Left kidney (tissue), 8 donors: ENCODE data around the gene TM7SF2. TPM values are rescaled to one million over a fixed set of nuclear protein-coding genes. Genes with fewer than 3 reads are reported as not detected.

Experiments used
- DNase-seq: peaks from one replicate; pipeline ENCODE4 v3.0.0-alpha.2; 2013
- long read RNA-seq, 8 donors: transcript quantifications; one replicate each; lab custom pipeline, GENCODE V29; 2026
- polyA plus RNA-seq: library from polyadenylated mRNA; unstranded; fragments of 120-200 nt; gene quantifications from one replicate; pipeline ENCODE4 v1.2.1, GENCODE V29; 2013; ENCODE audit not compliant: insufficient read length

The TM7SF2 gene
- polyA plus RNA-seq: 63.8 TPM
- long read RNA-seq, donor 1, transcript TM7SF2-201 (10 exons, 1,722 nt): major isoform, 43 of 58 reads
- long read RNA-seq, donor 1, partial matches to known transcripts: 14 of 58 reads
- long read RNA-seq, donor 1, other reads (novel, unspliced or antisense): 0 of 58 reads
- long read RNA-seq, donor 2, transcript TM7SF2-201 (10 exons, 1,722 nt): major isoform, 33 of 61 reads
- long read RNA-seq, donor 2, partial matches to known transcripts: 19 of 61 reads
- long read RNA-seq, donor 2, other reads (novel, unspliced or antisense): 8 of 61 reads
- long read RNA-seq, donor 3, transcript TM7SF2-201 (10 exons, 1,722 nt): major isoform, 17 of 18 reads
- long read RNA-seq, donor 3, partial matches to known transcripts: 0 of 18 reads
- long read RNA-seq, donor 3, other reads (novel, unspliced or antisense): 0 of 18 reads
- long read RNA-seq, donor 4, partial matches to known transcripts: 0 of 1 reads
- long read RNA-seq, donor 4, other reads (novel, unspliced or antisense): 0 of 1 reads
- long read RNA-seq, donor 5, transcript TM7SF2-202 (9 exons, 1,490 nt): minor isoform, 5 of 5,050 reads
- long read RNA-seq, donor 5, transcript TM7SF2-201 (10 exons, 1,722 nt): major isoform, 51 of 5,050 reads
- long read RNA-seq, donor 5, partial matches to known transcripts: 1,453 of 5,050 reads
- long read RNA-seq, donor 5, other reads (novel, unspliced or antisense): 3,536 of 5,050 reads
- long read RNA-seq, donor 6, transcript TM7SF2-201 (10 exons, 1,722 nt): major isoform, 32 of 50 reads
- long read RNA-seq, donor 6, partial matches to known transcripts: 8 of 50 reads
- long read RNA-seq, donor 6, other reads (novel, unspliced or antisense): 6 of 50 reads
- long read RNA-seq, donor 7, transcript TM7SF2-201 (10 exons, 1,722 nt): major isoform, 39 of 63 reads
- long read RNA-seq, donor 7, partial matches to known transcripts: 12 of 63 reads
- long read RNA-seq, donor 7, other reads (novel, unspliced or antisense): 10 of 63 reads
- long read RNA-seq, donor 8, transcript TM7SF2-201 (10 exons, 1,722 nt): major isoform, 12 of 19 reads
- long read RNA-seq, donor 8, partial matches to known transcripts: 5 of 19 reads
- long read RNA-seq, donor 8, other reads (novel, unspliced or antisense): 0 of 19 reads

DNA sequence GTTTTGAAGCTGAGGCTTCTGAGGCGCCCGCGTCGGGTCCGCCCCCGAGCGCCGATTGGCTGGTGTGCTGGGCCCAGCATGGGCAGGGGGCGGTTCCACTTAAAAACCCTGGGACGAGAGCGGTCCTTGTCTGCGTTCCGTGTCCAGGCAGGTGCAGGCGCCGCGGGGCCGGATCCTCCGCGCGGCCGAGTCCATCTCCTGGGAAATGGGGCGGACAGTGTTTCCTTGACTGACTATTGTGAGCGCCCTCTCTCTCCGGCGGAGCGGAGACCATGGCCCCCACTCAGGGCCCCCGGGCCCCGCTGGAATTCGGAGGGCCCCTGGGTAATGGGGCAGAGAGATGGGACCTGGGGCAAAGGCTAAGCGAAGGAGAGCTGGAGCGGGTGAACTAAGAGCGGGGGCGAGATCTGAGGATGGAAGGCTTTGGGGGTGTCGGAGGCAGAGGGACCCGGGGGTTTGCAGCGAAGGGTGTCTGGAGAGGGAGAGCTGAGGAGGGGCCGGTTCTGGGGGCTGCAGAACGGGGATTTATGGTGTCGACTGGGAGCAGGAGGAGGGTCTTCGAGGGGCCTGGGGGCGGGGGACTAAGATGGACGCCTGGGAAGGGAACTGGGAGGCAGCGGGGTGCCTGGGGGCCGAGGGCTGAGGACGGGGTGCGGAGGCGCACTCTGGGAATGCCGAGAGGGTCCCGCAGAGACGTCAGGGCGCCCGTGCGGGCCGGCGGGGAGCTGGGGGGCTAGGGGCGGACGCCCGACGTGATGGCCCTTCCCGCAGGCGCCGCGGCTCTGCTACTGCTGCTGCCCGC lies at the start of gene TM7SF2:
Gene TM7SF2 (plus strand): TSS at position 129 of the 802 bp plus-strand sequence. CDS start 144 bp downstream, at position 273.
- peak; percentile 95 for DNase-seq

DNA sequence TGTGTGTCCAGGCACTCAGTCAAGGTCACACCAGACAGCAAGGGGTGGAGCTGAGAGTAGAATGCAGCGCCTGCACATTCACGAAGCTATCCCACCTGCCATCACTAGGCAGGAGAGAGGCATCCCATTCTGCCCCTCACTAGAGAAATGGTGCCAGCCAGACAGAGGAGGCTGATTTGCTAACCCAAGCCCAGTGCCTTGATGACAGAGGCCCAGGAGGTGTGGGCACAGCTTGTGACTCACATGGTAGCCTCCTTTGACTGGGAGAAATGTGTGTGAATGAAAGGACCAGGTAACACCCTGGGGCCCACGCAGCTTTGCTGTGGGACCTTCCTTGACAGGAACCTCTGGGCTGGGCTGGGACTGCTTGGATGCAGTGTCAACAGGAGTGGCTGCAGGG lies 48.1 kb upstream of the TM7SF2 start:
- DNase-seq: no peak

DNA sequence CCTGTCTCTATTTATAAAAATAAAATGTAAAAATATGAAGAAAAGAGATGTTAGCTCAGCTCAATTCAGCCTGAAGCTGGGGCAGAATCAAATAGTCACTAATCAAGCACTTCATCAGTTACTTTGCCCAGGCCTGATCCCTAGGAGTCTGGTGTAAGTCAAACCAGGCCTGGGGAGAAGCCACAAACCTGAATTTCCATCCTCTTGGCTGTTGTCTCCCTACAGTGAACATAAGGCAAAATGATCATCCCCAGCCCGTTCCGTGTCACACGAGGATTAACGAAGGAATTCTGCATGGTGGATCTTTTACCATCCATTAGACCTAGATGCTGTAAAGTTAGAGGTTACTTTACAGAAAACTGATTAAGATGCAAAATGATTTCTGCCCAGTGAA lies 46.8 kb upstream of the TM7SF2 start:
- no peak for DNase-seq

DNA sequence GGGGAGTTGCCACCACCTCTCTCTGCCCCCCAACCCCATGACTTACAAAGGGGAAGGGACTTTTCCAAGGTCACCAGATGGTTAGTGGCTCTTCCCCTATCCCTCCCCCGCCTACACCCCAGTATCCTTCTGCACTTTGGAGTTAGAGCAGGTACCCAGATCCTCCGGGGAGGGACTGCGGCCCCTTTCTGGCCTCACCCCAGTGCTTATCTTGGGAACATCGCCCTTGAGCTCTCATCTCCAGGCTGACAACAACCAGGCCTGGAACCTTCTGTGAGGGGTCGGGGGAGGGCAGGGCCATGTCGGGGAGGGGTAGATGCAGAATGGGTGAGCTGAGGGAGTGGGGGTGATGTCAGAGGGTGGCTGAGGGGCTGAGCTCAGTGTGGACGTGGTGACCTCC lies 45.8 kb upstream of the TM7SF2 start:
- DNase-seq: no peak

DNA sequence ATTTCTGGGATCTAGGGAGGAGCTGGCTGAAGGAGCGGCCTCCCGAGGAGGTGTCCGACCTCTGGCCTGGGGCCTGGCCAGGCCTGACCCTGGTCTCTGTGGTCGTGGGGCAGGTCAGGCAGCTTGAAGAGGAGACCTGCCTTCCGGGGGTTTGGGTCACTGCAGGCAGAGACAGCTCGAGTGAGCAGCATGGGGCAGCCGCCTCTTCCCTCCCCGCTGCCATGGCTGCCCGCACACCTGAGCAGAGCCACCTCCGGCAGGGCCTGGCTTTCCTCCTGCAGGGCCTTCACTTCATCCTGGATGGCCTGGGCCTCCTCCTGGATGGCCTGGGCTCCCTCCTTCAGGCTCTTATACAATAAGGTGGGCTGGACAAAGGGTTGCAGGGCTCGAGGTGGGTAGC lies 45.4 kb upstream of the TM7SF2 start:
- DNase-seq: no peak

DNA sequence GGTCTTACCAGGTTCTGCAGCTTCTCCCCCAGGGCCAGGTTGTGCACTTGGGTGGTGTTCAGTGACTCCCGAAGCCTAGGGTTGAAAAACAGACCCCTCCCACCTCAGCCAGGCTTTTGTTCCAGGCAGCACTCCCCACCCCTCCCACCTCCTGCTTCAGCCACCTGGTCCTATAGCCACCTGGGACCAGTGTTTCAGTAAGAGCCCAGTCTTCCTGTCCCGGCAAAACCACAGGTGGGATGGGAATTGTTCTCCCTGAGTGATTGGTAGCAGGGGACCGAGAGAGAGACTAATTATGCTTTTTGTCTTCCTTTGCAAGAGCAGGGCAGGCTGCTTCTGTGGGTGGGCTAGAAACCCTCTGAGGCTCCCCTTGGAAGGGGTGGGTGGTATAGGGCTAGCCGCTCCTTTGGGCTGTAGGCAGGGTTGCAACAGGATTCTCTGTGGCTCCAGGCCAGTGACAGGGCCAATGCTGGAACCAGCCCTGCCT lies 44.8 kb upstream of the TM7SF2 start:
- no peak for DNase-seq

DNA sequence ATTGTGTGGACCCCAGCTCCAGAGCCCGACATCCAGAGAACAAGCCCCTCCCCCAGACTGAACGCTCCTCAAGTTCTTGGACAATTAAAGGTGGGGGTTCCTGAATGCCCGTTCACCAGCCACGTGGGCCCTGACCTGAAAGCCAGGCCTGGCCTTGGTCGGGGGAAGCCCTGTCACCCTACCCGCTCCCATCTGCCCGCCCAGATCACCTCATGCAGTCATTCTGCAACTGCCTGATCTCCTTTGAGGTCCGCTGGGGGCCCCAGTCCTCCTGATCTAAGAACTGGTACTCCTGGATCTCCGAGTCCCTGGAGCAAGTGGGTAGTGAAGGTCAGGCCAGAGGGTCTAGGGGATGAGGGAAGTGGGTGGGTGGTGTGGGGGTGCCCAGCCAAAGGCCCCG lies 44.2 kb upstream of the TM7SF2 start:
- DNase-seq: no peak

DNA sequence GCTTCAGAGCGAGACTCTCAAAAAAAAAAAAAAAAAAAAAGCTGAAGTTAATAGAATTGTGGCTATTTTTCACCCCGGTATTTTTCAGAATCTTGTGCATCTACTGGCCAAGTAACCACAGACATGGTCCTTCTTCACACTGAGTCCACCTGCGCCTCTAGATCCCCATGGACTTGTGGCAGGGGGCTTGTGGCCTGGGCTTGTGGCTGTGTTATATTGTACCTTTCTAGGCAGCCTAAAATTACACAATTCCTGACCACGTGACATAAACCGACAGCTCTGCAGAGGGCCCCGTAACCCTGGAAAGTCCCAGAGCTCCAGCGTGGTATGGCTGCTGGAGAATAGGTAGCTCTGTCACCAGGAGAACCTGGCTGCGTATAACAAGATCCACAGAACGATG lies 42.5 kb upstream of the TM7SF2 start:
- DNase-seq: no peak

DNA sequence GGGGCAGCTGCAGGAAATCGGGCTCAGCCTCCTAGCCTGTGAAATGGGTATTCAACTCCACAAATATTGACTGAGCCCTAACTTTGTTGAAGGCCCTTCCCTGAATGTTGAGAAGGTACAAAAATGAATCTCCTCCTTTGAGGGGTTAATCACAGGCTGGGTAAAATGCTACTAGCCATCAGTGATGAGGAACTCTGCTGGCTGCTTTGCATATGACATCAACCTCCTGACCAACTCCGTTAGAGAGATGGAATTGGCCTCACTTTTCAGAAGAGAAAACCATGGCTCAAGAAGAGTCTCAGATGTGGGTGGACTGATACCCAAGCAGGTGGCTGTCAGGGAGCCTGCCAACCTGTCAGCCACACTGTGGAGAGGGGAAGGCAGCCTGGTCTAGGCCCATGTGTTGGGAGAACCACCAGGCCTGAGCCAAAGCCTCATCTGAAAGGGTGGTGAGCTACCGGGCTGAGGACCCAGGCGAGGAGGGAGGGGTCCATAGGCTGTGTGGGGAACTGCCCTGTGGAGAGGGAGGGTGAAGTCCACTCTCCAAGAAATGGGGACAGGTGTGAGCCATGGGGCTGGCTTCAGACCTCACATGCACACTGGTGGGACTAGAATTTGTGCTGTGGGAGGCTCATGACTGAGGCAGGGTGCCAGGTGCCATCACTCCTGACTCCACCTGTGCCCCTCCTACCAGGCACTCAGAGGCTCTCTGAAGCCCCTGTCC lies 39.6 kb upstream of the TM7SF2 start:
- DNase-seq: no peak

DNA sequence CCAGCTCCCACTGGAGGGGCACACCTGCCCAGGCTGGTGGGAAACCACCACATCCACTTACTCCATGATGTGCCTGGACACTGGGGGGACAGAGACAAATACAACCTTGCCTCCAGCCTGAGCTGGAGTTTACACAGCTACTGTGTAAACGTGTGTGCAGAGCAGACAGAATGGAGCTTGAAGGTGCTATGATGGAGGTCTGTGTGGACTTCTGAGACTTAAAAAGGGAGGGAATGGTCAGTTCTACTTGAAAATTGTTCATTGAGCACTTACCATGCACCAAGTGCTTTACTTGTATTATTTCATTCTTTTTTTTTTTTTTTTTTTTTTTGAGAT lies 39.1 kb upstream of the TM7SF2 start:
- DNase-seq: no peak

DNA sequence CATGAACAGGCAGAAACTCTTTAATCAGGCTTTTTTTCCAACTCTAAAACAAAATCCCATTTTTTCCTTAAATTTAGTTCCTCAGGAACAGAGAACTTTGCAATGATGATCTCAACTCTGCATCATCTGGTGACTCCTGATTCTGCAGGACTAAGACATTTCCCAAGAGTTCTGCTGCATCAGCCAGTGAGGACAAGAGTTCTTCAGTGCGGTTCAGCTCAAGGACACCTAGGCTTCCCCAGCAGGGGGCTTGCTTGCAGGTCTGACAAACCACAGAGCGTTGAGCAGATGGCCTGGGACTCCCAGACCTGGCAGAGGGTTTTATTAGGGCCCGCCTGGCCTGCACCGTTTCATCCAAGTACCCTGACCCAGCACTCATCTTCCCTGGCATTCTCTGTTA lies 34.2 kb upstream of the TM7SF2 start:
- DNase-seq: no peak

DNA sequence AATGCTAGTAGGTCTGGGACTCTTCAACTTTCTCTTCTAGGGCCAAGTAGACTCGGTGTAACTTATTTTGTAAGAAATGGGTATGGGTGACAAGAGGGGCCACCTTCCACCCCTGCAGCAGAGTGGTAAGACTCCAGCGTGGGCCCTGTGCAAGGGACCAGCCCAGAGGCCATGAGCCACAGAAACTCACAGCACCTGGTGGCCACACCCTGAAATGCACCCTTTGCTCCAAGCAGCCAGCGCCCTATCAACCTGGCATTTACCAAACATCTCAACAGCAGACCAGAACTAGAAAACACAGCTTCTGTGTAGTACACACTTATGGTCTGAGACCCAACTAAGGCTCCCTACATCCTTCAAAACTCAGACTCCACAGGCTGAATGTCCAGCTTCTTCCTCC lies 33.5 kb upstream of the TM7SF2 start:
- no peak for DNase-seq

DNA sequence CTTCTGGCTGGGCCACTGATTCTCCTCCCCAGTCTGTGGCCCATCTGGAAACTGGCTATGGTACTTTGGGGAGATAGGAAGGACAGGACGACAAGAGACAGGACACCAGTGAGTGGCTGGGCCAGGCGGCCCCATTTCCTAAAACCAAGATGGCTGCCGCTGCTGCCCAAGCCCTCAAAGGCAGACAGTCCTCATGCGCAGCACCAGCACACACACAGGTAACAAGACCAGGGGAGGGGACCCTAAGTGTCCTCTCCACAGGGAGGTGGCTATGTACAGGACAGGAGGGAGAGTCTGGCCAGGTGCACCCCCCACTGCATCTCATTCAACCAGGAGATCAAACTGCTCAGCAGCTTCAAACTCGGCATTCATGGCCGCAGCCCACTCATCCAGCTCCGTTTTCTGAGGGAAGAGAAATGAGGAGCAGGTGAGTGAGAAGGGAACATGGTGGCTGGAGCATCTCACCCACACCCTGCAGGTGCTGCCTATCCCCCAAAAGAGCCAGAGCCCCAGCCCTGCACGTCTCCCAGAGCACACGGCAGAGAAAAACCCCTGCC lies 32.8 kb upstream of the TM7SF2 start:
- no peak for DNase-seq

DNA sequence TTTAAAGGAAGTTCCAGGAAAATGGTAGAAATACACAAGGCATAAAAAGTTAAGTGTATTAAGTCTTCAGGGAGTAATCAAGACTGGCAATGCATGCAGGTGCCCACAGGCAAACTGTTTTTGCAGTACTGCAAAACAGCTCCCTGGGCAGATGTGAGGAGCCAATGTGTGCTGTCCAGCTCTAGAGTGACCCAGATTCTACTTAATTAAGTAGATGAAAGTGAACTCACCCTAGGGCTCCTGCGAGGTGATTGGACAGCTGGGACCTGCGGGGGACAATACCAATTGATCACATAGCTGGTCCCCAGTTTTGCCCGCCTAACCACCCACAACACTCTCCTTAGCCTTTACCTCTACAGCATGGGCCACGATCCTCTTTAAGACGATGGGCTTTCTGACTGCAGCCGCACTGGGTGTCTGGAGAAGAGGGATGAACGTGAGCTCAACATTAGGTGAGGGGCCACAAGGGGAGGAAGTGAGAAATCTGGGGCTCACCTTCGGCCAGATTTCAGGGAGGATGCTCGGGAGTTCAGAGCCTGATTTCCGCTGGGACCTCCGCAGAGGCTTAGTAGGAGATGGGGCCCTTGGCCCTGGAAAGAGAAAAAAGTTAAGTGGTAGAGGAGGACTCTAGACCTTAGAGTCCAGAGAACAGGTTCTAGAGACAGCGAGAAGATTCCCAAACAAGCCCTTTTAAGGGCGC lies 28.4 kb upstream of the TM7SF2 start:
- no peak for DNase-seq

DNA sequence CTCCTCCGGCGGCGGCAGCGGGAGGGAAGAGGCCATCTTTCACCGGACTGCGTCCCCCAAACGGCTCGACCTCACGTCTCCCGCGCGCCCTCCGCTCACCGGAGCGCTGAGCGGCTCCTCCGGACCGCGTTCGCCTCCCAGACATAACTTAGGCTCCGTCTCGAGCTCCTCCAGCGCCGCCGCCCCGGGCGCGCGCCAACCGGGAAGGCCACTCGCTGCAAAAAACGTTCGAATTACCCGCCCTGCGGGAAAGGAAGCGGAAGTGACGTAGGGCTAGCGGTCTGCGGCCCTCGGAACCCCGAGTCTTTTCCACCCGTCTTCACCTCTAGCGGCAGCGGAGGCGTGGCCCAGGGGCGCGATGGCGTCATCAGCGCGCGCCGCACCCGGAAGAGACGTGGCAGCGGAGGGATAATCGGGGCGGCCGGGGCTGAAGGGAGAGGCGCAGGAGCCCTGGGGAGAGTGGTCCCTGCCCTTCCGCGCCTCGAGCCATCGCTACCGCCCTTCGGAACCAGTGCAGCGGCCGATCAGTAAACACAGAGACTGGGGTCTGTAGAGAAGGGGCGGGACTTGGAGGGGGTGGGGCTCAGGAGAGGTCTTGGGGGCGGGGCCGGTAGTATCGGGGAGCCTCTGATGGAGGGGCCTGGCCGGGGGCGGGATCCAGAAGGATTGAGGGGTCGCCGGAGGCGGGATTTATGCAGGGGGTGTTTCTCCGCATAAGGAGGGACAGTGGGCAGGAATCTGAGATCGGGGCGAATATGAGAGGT lies 27.7 kb upstream of the TM7SF2 start, which contains the start of the genes CDCA5 and ZFPL1:
Gene CDCA5 (minus strand): TSS at position 207 of the 764 bp plus-strand sequence. CDS start 62 bp downstream, at position 145.
Gene ZFPL1 (plus strand): TSS at position 389 of the 764 bp plus-strand sequence. CDS start 477 bp downstream, outside the sequence.
- DNase-seq: peak; percentile 96

DNA sequence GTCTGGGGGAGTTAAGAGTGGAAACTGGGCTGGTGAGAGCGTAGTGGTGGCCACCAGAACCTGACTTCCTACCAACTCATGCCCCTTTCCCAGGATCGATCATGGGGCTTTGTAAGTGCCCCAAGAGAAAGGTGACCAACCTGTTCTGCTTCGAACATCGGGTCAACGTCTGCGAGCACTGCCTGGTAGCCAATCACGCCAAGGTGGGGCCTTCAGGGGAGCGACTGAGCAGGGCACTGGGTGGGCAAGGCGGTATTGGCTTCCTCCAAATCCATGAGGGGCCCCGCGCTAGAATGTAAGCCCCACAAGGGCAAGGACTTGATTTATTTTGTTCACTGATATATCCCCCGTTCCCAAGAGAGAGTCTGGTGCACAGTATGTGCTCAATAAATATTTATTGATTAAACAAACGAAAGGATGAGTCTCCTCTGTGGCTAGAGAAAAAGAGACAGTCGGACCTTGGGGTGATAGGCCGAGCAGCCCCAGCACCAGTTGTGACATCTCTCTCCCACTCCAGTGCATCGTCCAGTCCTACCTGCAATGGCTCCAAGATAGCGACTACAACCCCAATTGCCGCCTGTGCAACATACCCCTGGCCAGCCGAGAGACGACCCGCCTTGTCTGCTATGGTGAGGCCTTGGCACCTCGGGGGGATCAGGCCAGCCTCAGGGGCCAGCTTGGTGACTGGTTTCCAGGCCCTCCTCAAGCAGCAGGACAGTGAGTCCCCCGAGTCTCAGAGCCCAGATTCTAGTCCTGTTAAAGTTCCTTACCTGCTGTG lies 26.9 kb upstream of the TM7SF2 start:
- no peak for DNase-seq

DNA sequence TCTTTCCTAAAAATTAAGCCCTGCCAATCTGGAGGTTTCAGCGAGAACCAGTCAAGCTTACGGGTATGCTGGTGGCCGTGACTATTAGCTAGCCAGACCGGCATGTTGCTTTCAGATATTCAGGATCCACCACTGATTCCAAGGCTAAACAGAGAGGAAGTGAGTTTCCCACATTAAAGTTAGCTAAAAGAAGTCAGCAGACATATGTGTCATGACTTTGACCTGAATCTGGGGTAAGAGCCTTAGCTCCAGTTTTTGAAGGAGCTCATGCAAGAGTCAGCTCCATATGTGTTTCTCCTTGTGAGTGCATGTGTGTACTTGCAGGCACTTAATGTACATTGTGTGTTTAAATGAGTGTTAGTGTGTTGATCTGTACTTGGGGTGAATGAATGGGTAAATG lies 26.2 kb upstream of the TM7SF2 start:
- no peak for DNase-seq

DNA sequence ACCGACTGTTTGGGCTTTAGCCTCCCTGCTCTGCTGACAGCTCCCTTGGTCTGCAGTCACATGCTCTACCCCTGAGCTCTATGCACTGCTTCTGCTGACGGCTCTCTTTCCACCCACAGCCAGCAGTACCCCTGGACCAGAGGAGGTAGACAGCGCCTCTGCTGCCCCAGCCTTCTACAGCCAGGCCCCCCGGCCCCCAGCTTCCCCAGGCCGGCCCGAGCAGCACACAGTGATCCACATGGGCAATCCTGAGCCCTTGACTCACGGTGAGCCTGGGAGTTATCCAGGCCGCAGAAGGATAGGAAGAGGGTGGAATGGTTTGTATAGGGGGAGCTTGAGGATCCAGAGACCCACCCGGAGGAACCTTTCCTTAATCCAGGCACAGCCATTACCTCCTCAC lies 24.9 kb upstream of the TM7SF2 start:
- no peak for DNase-seq
